H1 (cell line): Measurements from ENCODE around the gene P2RY14. TPM values are rescaled to one million over a fixed set of nuclear protein-coding genes. Genes with fewer than 3 reads are reported as not detected.

Experiments used
- CTCF ChIA-PET: fragments of 300-600 bp; sonication (Branson Sonifier 250); formaldehyde crosslinking; loops from one replicate; lab custom pipeline; 2021; ENCODE audit not compliant: partially characterized antibody; lab: Charles Lee
- POLR2A ChIA-PET: fragments of 300-600 bp; sonication (Branson Sonifier 250); formaldehyde crosslinking; loops from one replicate; lab custom pipeline; 2021; ENCODE audit warnings: inconsistent platforms; ENCODE audit not compliant: partially characterized antibody; lab: Charles Lee
- DNase-seq, 2 experiments: peaks; one replicate each; pipeline versions ENCODE4 v3.0.0 to v3.0.0-alpha.2; 2010 to 2022; ENCODE audit warnings: low spot score in 2 of 2, low read depth in 1 of 2, mixed read lengths in 1 of 2
- FAIRE-seq: peaks from 2 replicates; lab custom pipeline; 2011; peaks lifted over from hg19 to GRCh38; lab: Jason Lieb, UNC
- H2AFZ ChIP-seq: 2 replicates; pipeline ENCODE4 v1.8.1; 2012; ENCODE audit warnings: low read length, inconsistent platforms
- H2AK5ac ChIP-seq: 2 replicates; pipeline ENCODE4 v1.6.1; 2013; ENCODE audit warnings: low read depth, low read length
- H2BK120ac ChIP-seq: replicated peaks from 2 replicates; pipeline ENCODE3; 2013; ENCODE audit warnings: low read depth, low read length, inconsistent platforms
- H2BK12ac ChIP-seq: 2 replicates; pipeline ENCODE4 v1.6.1; 2013; ENCODE audit warnings: low read depth, low read length
- H2BK15ac ChIP-seq: 2 replicates; pipeline ENCODE4 v1.6.1; 2013; ENCODE audit warnings: low read length
- H2BK20ac ChIP-seq: 2 replicates; pipeline ENCODE4 v1.6.1; 2013; ENCODE audit warnings: low read length
- H2BK5ac ChIP-seq: 2 replicates; pipeline ENCODE4 v1.6.1; 2013; ENCODE audit warnings: low read depth, low read length
- H3K14ac ChIP-seq: 2 replicates; pipeline ENCODE4 v1.6.1; 2013; ENCODE audit warnings: inconsistent platforms; ENCODE audit not compliant: insufficient read length
- H3K18ac ChIP-seq: 2 replicates; pipeline ENCODE4 v1.6.1; 2013; ENCODE audit warnings: low read length; ENCODE audit errors: extremely low read depth
- H3K23ac ChIP-seq: 2 replicates; pipeline ENCODE4 v1.6.1; 2013; ENCODE audit warnings: inconsistent platforms; ENCODE audit not compliant: insufficient read length
- H3K23me2 ChIP-seq: 2 replicates; pipeline ENCODE4 v1.6.1; 2013; ENCODE audit warnings: low read depth, low read length
- H3K27ac ChIP-seq: 2 replicates; pipeline ENCODE4 v1.6.1; 2011; ENCODE audit warnings: low read depth, low read length, inconsistent platforms
- H3K27me3 ChIP-seq, 4 experiments: replicated peaks in 1 of 4; 1 replicate in 1 of 4; 2 replicates in 3 of 4; pipeline versions ENCODE4 v1.6.1 to v1.8.1; 2011 to 2013; ENCODE audit warnings: low read length in 3 of 4, mild to moderate bottlenecking in 3 of 4, inconsistent platforms in 2 of 4, mixed read lengths in 2 of 4, moderate library complexity in 1 of 4; ENCODE audit not compliant: control insufficient read depth in 3 of 4, insufficient read depth in 3 of 4; ENCODE audit errors: extremely low read depth in 1 of 4
- H3K36me3 ChIP-seq, 4 experiments: 2 replicates each; pipeline versions ENCODE4 v1.6.1 to v1.8.1; 2011 to 2013; ENCODE audit warnings: mild to moderate bottlenecking in 4 of 4, low read length in 3 of 4, moderate library complexity in 2 of 4, control low read depth in 1 of 4, inconsistent platforms in 1 of 4; ENCODE audit not compliant: insufficient read depth in 4 of 4, control insufficient read depth in 2 of 4
- H3K4ac ChIP-seq: replicated peaks from 2 replicates; pipeline ENCODE3; 2013; ENCODE audit warnings: low read length, low read depth, mixed read lengths, inconsistent platforms; ENCODE audit not compliant: insufficient read length
- H3K4me1 ChIP-seq, 4 experiments: replicated peaks in 1 of 4; 1 replicate in 1 of 4; 2 replicates in 3 of 4; pipeline versions ENCODE4 v1.6.1 to v1.8.1; 2011 to 2013; ENCODE audit warnings: low read length in 3 of 4, inconsistent platforms in 2 of 4, mixed read lengths in 1 of 4; ENCODE audit not compliant: insufficient read depth in 4 of 4, control insufficient read depth in 3 of 4
- H3K4me2 ChIP-seq, 2 experiments: 2 replicates each; pipeline versions ENCODE4 v1.6.1 to v1.8.1; 2011 to 2013; ENCODE audit warnings: low read depth in 2 of 2, low read length in 2 of 2, control low read depth in 1 of 2, inconsistent platforms in 1 of 2, mild to moderate bottlenecking in 1 of 2; ENCODE audit not compliant: insufficient read depth in 1 of 2
- H3K4me3 ChIP-seq, 4 experiments: fragments of 200-600, 300-600 bp in 1 of 4; sonication (generic), shearing (Covaris generic), sonication (Bioruptor Twin) in 1 of 4; 2 replicates each; pipeline versions ENCODE4 v1.5.1 to v1.8.1; 2011 to 2016; ENCODE audit warnings: low read length in 4 of 4, low read depth in 3 of 4, control low read depth in 2 of 4, inconsistent platforms in 2 of 4, mild to moderate bottlenecking in 2 of 4, mixed read lengths in 1 of 4, moderate library complexity in 1 of 4; ENCODE audit not compliant: insufficient read depth in 2 of 4; ENCODE audit errors: extremely low read depth in 1 of 4
- H3K56ac ChIP-seq: replicated peaks from 2 replicates; pipeline ENCODE3; 2013; ENCODE audit warnings: low read depth, mild to moderate bottlenecking, mixed read lengths, low read length, inconsistent platforms; ENCODE audit not compliant: insufficient read length
- H3K79me1 ChIP-seq: 2 replicates; pipeline ENCODE4 v1.6.1; 2013; ENCODE audit warnings: low read depth, low read length, control low read depth
- H3K79me2 ChIP-seq, 2 experiments: 2 replicates each; pipeline versions ENCODE4 v1.6.1 to v1.8.1; 2012 to 2013; ENCODE audit warnings: low read length in 2 of 2, mild to moderate bottlenecking in 2 of 2, inconsistent platforms in 1 of 2; ENCODE audit not compliant: insufficient read depth in 2 of 2, control insufficient read depth in 1 of 2
- H3K9ac ChIP-seq, 4 experiments: replicated peaks in 1 of 4; 1 replicate in 1 of 4; 2 replicates in 3 of 4; pipeline versions ENCODE4 v1.6.1 to v1.8.1; 2011 to 2013; ENCODE audit warnings: low read depth in 3 of 4, low read length in 3 of 4, control low read depth in 2 of 4, mild to moderate bottlenecking in 2 of 4, moderate library complexity in 2 of 4, inconsistent platforms in 1 of 4; ENCODE audit errors: extremely low read depth in 1 of 4
- H3K9me3 ChIP-seq, 2 experiments: 2 replicates each; pipeline versions ENCODE4 v1.6.1 to v1.8.1; 2012 to 2013; ENCODE audit warnings: mild to moderate bottlenecking in 2 of 2, moderate library complexity in 2 of 2, control low read depth in 1 of 2, inconsistent platforms in 1 of 2, low read depth in 1 of 2, low read length in 1 of 2, mixed read lengths in 1 of 2; ENCODE audit not compliant: insufficient read depth in 2 of 2
- H4K20me1 ChIP-seq, 2 experiments: replicated peaks in 1 of 2; 2 replicates each; pipeline versions ENCODE3 to v1.8.1; 2011 to 2013; ENCODE audit warnings: inconsistent platforms in 2 of 2, low read length in 2 of 2, mild to moderate bottlenecking in 1 of 2; ENCODE audit not compliant: insufficient read depth in 2 of 2, control insufficient read depth in 1 of 2
- H4K5ac ChIP-seq: 2 replicates; pipeline ENCODE4 v1.6.1; 2013; ENCODE audit warnings: low read length, low read depth, mixed read lengths, inconsistent platforms; ENCODE audit not compliant: insufficient read length
- H4K8ac ChIP-seq: 2 replicates; pipeline ENCODE4 v1.8.0; 2013; ENCODE audit warnings: mild to moderate bottlenecking, moderate library complexity, low read length, inconsistent platforms; ENCODE audit not compliant: insufficient read depth; ENCODE audit errors: extremely low read depth
- H4K91ac ChIP-seq: replicated peaks from 2 replicates; pipeline ENCODE3; 2013; ENCODE audit warnings: low read length, mixed read lengths, inconsistent platforms; ENCODE audit not compliant: insufficient read length
- SIX5 ChIP-seq: IDR thresholded peaks from 2 replicates; pipeline ENCODE4 v1.6.1; 2011; ENCODE audit warnings: mild to moderate bottlenecking, low read depth, low read length
- YY1 ChIP-seq: IDR thresholded peaks from 2 replicates; pipeline ENCODE4 v1.6.1; 2011; ENCODE audit warnings: low read depth, mild to moderate bottlenecking, low read length
- WGBS, 2 experiments: shearing (Covaris generic) in 1 of 2; methylation state at CpG; one replicate each; pipeline versions ENCODE4 v1.1.6 to v1.1.7; 2013 to 2015; ENCODE audit warnings: low lambda C conversion rate in 2 of 2, mixed read lengths in 2 of 2, inconsistent platforms in 1 of 2, low coverage in 1 of 2, missing lambda C conversion rate in 1 of 2; ENCODE audit not compliant: insufficient replicate concordance in 2 of 2, insufficient coverage in 1 of 2, insufficient read length in 1 of 2; ENCODE audit errors: extremely low coverage in 1 of 2, missing lambda C conversion rate in 1 of 2; 5-methylcytosine and 5-hydroxymethylcytosine counted together
- polyA plus RNA-seq, 7 experiments: library from polyadenylated mRNA; depleted of rRNA in 3 of 7; stranded (reverse) in 5 of 7; unstranded in 2 of 7; fragments of >200 nt in 5 of 7; fragments of 200-250 nt in 2 of 7; gene quantifications; 1 replicate in 5 of 7; 2 replicates in 1 of 7; 4 replicates in 1 of 7; pipeline versions ENCODE4 v1.2.1 to v1.2.3, GENCODE V29; 2011 to 2013; ENCODE audit warnings: missing spikeins in 2 of 7, mixed read lengths in 2 of 7
- total RNA-seq: library from RNA; stranded (reverse); fragmentation: NEBNext Ultra II Directional; extraction: Animal tissue kit (Norgen Biotek cat#: 25700); gene quantifications from 2 replicates; pipeline ENCODE4 v1.2.1, GENCODE V29; 2021

Gene P2RY14
- total and polyA plus RNA-seq, 2 of the 8 experiments (the other 6 are each of a cell fraction or from before 2014, with no cell fraction given): not detected

- Histone ChIP-seq H3K56ac (no peak overlapping the region), H3K9me3 (no peaks in the 10 kb centered on the region), H3K27ac (no peak overlapping the region), H2AFZ (no peak overlapping the region), H3K23ac (no peak overlapping the region), H2BK15ac (no peak overlapping the region), H2BK12ac (no peak overlapping the region), H3K14ac (no peak overlapping the region), H3K4me2 (no peak overlapping the region), H3K18ac (no peak overlapping the region), H2BK120ac (no peak overlapping the region), H3K4me3 (no peak overlapping the region), H3K79me1 (no peaks in the 10 kb centered on the region), H3K36me3 (no peaks in the 10 kb centered on the region), H3K27me3 (no peaks in the 10 kb centered on the region), H4K5ac (no peak overlapping the region), H2AK5ac (no peak overlapping the region), H2BK20ac (no peak overlapping the region), H2BK5ac (no peak overlapping the region), H3K79me2 (no peaks in the 10 kb centered on the region), H4K91ac (no peak overlapping the region), H3K4ac (no peak overlapping the region), H4K20me1 (no peaks in the 10 kb centered on the region), H4K8ac (no peak overlapping the region), H3K23me2 (no peaks in the 10 kb centered on the region), H3K9ac (no peak overlapping the region), H3K4me1 (peaks cover 0 to 5% (median 0%) of the 10 kb centered on the region in 4 experiments; a peak in 1 of 7 replicates)
- no peak for FAIRE-seq
- POLR2A ChIA-PET: no interaction called here
- TF ChIP-seq SIX5 (no peak), YY1 (no peak)
- DNase-seq: no peak
- 49% methylated on average over 2 of the region's 2 CpGs; no CpG with 5 or more reads in 1 of the 2 experiments for WGBS, 2 experiments
- CTCF ChIA-PET: interaction anchor here (1.0 to 2.2 kb wide), 2 partner anchors 11 to 29 kb away, joined by 4 to 5 read pairs; no protein-coding TSS in a partner anchor
Measured at GRCh38 chr3:151297429-151297828, 19.1 kb upstream of the P2RY14 start.
